Activated CD8-positive, alpha-beta memory T cell treated with anti-CD3 and anti-CD28 coated beads, Interleukin-2, amount 50 U/mL, for 1 hour (primary cell): Measurements from ENCODE around the gene RAB23.
"Not testable (repeated sequence)": the region's sequence is repeated elsewhere in the genome, so short reads cannot be mapped to it uniquely, and the experiment has no call there.

Experiments
- DNase-seq: peaks from one replicate; pipeline ENCODE4 v3.0.0-alpha.2; 2020; ENCODE audit errors: extremely low read depth

RAB23 gene

GRCh38 chr6:57221936-57222742 is at the start of gene RAB23:
Gene RAB23, minus strand, starts transcription at chr6:57222307. Its CDS starts 11,927 bp downstream, at chr6:57210380.
- no peak for DNase-seq

DNA sequence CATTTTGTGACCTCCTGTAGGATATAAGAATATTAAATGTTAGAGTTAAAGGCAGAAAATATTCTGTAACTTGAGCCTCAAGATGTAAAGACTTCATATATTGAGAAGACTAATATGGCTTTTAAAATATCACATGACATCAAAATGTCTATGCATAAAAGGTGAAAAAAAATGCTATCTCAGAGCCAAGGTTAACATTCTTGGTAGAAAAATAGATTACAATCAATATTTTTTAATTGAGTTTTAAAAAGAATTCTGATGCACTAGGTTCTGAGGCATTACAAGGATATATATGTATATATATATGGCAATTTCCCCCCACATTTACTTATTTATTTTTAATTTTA is 46.2 kb upstream of the RAB23 start:
- no peak for DNase-seq

DNA sequence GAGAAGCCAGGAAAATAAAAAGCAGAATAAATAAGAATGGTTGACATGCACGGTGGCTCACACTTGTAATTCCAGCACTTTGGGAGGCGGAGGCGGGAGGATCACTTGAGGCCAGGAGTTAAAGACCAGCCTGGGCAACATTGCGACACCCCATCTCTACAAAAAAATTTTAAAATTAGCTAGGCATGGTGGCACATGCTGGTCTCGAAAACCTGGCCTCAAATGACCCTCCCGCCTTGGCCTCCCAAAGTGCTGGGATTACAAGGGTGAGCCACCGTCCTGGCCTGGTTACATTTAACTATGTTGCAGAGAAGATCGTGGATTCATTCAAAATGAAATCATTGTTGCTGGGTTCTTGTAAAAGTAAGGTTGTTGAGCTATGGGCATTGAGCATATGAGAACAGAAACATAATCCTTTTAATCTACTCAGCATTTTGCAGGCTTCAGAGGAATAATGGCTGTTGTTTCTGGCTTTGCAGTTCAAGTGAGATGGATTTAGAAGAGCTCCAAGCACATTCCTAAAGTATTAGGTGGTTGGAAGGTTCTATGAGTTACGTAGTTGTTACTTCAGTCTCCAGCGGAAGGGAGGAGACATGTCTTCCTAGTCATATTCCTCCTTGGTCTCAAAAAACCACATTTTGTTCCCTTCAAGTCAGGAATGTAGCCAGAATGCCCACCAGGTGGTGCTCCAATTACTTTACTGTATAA is 45.6 kb upstream of the RAB23 start:
- peak; percentile 7 for DNase-seq

GRCh38 chr6:57265755-57266221 is 43.7 kb upstream of the RAB23 start:
- no peak for DNase-seq

DNA sequence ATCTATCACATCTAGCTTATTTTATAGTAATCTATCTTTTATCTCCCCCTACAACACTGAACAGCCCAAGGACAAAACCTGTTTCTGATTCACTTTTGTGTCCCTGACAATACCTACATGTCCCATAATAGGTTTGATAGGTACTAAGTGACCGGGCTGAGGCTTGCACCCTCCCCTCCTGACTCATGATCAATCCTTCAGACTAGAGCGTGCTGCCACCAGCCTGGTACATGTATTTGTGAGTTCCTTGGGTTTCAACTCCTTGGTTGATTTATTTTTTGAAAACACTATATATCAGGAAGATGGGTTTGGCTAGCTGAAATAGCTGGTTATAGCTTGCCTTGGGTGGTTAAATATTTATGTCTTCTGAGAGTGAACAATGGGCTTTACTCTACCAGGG is 41.6 kb upstream of the RAB23 start:
- no peak for DNase-seq

DNA sequence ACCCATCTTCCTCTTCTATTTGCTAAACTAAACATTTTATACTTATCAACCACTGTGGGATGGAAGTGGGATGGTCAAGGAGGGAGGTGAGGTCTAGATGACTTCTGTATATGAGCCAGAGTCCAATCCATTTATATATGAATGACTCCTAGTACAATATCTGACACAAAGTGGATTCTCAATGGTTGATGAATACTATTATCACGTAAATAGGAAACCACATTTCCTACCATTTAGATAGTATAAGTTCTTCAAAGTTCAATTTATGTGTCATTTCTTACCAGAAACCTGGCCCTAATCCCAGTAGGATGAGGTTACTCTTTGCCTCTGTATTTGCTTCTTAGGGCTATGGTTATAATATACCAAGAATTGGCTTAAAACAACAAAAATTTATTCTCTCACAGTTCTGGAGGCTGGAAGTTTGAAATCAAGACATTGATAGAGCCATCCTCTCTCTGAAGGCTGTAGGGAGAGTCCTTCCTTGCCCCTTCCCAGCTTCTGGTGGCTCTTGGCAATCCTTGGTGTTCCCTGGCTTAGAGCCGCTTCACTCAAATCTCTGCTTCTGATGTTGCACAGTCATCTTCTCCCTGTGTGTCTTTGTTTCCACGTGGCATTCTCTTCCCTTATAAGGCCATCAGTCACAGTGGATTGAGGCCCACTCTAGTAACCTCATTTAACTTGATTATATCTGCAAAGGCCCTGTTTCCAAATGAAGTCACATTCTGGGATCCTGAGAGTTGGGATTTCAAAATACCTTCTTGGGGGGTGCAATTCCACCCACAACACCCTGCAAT is 41.0 kb upstream of the RAB23 start:
- no peak for DNase-seq

GRCh38 chr6:57262488-57262887 is 40.4 kb upstream of the RAB23 start:
- no peak for DNase-seq

DNA sequence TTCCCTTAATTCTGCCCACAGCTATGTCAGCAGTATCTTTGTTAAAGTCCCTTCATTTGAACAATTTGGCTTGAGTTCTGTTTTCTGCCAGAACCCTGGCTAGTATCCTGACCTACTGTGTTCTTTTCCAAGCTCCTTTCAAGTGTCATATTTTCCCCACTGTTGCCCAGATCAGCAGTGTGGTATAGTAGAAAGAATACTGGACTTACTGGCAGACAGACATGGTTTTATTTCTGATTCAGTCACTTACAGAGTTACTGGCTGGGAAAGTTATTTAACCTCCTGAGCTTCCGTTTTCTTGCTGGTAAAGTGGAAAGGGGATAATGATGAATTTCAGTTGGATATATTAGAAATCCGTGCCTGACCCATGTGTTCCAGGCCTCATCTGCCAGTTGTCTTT is 39.8 kb upstream of the RAB23 start:
- no peak for DNase-seq

DNA sequence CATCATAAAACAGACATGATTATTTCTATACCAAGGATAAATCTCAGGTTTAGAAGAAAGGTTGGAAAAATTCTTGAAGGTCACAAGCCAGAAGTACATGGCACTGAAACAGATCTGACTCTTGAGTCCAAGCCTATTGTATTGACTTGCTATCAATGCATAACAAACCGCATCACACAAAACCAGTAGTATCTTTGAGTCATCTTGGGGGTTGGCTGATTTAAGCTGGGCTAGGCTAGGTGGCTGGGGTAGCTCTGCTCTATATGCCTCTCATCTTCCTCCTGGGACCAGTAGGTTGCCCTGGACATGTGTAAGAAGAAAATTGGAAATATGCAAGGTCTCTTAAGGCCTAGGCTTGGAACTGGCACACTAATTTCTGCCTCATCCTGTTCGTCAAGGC is 37.0 kb upstream of the RAB23 start:
- DNase-seq = no peak

- DNase-seq = no peak
Observed at GRCh38 chr6:57257911-57258541, 35.9 kb upstream of the RAB23 start.

DNA sequence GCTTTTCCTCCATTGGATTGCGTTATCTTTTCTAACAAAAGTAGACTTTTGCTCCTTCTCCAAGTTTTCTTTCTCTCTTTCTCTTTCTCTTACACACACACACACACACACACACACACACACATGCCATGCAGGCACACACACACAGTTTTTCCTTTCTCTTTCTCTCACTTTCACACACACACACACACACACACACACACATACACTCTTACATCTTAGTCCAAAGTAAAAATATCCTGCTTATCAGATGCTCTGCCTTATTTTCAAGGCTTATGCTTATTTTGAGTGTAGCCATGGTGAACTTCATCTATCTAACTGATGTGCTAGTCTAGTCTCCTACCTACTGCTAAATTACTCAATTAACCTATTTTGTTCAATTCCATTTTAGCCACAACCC is 34.4 kb upstream of the RAB23 start:
- no peak for DNase-seq

DNA sequence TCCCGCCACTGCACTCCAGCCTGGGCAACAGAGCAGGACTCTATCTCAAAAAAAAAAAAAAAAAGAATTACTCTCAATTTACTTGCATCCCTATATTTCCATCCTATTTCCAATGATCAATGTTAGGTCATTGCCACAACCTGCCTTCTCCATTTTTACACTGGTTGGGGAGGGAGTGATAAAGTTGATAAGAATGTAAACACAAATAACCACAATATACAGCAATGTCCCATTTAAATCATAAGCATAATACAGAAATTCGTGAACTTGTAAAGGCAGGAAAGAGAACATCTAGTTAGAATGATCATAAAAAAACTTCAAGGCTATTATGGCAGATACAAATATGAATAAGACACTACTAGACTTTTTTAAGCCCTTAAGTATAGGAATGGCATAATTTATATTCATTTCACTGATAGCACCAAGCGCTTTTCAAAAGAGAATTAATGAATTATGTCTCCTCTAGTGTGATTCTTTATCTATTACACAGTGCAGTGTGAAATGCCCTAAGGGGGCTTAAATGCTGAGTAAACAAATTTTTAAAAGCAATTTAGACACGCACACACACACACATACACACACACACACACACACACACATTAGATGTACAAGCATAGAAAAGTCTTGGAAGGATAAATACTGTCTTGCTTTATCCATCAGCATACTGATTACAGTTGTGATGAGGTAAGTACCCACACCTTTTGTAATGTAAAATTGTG is 33.5 kb upstream of the RAB23 start:
- no peak for DNase-seq

DNA sequence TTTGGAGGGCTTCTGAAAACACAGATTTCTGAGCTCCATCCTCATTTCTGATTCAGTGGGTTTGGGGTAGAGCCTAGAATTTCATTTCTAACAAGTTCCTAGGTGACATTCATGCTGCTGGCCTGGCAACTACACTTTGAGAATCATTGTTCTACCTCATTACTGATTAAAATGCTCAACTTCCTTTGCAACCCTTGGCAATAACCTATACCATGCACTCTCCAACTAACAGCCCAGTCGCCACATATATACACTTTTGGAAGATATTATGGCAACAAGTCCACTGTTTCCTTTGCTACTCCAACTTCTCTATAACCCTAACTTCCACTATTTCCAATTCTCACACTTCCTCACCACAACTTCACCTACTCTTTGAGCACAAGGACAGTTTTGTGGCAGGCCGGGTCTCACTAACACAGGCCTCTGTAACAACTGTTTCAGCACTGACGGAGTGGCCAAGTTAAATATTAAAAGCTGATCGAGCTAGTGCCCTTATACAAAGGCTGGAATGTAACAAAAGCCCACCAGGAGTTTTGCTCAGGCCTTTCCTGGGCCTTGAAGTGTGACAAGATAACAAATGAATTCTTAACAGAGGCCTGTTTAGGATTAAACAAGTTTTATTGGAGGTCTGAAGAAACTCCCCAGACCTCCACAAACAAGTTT is 32.1 kb upstream of the RAB23 start:
- DNase-seq = no peak

DNA sequence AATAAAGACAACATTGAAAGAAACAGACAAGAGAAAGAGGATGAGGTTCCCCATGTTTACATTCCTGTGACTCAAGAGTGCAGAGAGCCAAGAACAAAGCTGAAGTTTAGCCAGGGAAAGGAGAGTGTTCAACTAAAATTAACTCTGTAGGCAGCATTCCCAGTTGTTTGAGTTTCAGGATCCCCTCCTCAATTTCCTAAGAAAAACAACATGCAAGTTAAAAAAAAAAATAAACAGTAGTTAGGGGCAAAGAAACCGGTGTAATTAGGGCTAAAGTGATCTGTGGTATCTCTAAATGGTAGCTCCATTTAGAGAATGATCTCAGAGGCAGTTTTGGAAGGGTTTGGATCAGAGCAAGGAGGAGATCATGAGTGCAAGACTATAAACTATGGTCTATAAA is 30.9 kb upstream of the RAB23 start:
- no peak for DNase-seq

DNA sequence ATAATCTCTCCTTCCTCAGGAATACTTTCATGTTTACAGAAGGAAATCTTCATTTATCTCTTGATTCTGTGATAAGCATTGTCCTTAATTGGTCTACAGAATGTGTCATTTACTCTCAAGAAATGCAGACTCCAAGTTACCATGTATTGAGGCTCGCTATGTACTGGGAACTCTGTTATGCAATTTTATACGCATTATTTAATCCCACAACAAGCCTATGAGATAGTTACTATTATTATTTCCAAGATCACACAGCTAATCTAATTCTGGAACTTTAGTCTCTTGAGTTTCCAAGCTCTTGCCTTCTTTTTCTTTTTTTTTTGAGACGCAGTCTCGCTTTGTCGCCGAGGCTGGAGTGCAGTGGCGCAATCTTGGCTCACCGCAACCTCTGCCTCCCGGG is 30.0 kb upstream of the RAB23 start:
- DNase-seq = no peak

GRCh38 chr6:57250348-57250747 is 28.2 kb upstream of the RAB23 start:
- no peak for DNase-seq

DNA sequence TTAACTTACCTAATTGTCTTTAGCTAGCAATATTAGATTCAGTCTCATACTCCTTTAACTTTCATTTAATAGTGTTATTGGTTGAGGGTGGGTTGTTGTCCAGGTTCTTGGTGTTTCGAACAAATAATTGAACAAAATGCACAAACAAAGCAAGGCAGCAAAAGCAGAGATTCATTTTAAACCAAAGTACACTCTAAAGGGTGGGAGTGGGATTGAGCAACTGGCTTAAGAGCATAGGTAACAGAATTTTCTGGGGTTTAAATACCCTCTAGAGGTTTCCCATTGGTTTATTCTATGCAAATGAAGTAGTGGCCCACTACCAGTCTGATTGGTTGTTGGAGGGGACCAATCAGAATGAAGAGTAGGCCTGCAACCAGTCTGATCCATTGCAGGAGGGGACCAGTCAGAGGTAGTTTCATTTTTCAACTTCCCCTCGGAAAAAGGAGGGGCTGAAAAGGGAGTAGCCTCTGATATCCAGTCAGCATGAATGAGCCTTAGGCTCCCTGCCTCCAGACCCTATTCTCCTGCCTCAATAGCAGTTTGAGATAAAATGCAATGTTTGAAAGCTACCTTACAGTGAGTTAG is 26.3 kb upstream of the RAB23 start:
- no peak for DNase-seq

DNA sequence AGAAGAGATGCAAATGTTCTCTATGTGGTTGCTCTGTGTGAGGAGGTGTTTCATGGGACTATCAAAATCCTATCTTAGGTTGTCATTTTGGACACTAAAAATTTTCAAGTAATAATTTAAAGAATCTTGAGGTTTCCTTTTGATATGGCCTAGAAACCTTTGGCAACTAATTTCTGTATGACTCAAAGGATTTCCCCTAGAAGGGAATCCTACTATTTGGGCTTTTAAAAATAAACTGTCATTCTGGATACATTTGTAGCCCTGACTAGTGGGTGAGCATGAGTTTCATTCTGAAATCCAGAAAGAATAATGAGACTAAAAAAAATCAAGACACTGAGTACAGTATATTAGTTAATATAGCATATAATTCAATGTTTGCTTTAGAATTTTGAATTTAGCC is 25.5 kb upstream of the RAB23 start:
- no peak for DNase-seq

DNA sequence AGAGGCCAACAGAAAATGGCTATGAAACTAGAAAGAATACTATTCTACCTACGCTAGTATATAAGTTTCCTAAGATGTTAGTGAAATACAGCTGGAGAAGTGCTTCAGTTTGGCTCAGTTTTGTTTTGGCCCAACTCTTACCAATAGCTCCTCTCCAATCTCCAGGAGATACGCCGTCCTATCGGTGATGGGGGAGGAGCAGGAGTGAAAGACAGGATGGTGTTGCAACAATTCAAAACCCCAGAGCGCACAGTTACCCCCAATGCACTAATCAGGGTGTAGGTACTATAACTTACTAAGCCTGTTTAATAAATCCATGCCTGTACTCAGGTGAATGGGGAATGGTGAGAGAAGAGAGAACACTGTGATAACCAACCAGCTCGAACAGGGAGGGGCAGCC is 24.2 kb upstream of the RAB23 start:
- no peak for DNase-seq

DNA sequence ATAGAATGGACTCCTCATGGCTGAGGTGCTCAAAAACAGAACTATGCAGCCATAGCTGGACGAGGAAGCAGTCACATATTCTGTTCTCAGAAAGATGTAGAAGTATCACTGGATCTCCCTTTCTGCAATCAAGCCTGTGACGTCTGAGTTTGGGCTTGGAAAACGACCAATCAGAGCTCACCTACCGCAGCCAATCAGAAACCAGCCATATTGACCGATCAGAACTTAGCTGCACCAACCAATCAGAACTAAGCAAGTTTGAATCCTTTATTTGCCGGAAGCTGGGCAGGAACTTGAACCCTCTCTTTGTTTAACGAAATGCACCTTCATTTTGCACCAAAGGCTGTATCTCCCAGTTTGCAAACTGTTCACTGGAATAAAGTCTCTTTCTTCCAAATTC is 21.8 kb upstream of the RAB23 start:
- no peak for DNase-seq

- DNase-seq = not testable (repeated sequence)
Observed at GRCh38 chr6:57243526-57243925, 21.4 kb upstream of the RAB23 start.
